Activated CD8-positive, alpha-beta memory T cell treated with anti-CD3 and anti-CD28 coated beads, Interleukin-2, amount 10 ng/mL, durations not matched to agents 7 days and 5 days (primary cell): ENCODE data around the gene CPA1. TPM values are rescaled to one million over a fixed set of nuclear protein-coding genes. Genes with fewer than 3 reads are reported as not detected.

Experiments
- ATAC-seq: fragments of 150-1000 bp; cut with Tn5 transposase; one replicate; pipeline ENCODE4 v1.10.0; 2021; ENCODE audit warnings: moderate library complexity
- CTCF ChIA-PET: fragments of 350-600 bp; sonication (Branson Sonifier 250); formaldehyde crosslinking; loops from one replicate; lab custom pipeline; 2021; ENCODE audit warnings: antibody characterized with exemption; lab: Charles Lee
- DNase-seq: peaks from one replicate; pipeline ENCODE4 v3.0.0-alpha.2; 2020
- H3K27ac Mint-ChIP-seq: one replicate; pipeline ENCODE4 v1.8.0; 2021; ENCODE audit warnings: mild to moderate bottlenecking, mixed read lengths
- H3K27me3 Mint-ChIP-seq: one replicate; pipeline ENCODE4 v1.8.0; 2021; ENCODE audit warnings: mixed read lengths
- H3K36me3 Mint-ChIP-seq: one replicate; pipeline ENCODE4 v1.8.0; 2021; ENCODE audit warnings: mild to moderate bottlenecking, mixed read lengths
- H3K4me1 Mint-ChIP-seq: one replicate; pipeline ENCODE4 v1.8.0; 2021; ENCODE audit warnings: mixed read lengths
- H3K4me3 Mint-ChIP-seq: one replicate; pipeline ENCODE4 v1.8.0; 2021; ENCODE audit warnings: mild to moderate bottlenecking, moderate library complexity, mixed read lengths
- H3K9me3 Mint-ChIP-seq: one replicate; pipeline ENCODE4 v1.8.0; 2022; ENCODE audit warnings: low read depth, mixed read lengths
- total RNA-seq, 2 experiments: library from RNA; stranded (reverse); gene quantifications; one replicate each; pipeline ENCODE4 v1.2.3, GENCODE V29; 2021

CPA1 gene
- total RNA-seq, 2 experiments from 2014 or later, result not detected

DNA sequence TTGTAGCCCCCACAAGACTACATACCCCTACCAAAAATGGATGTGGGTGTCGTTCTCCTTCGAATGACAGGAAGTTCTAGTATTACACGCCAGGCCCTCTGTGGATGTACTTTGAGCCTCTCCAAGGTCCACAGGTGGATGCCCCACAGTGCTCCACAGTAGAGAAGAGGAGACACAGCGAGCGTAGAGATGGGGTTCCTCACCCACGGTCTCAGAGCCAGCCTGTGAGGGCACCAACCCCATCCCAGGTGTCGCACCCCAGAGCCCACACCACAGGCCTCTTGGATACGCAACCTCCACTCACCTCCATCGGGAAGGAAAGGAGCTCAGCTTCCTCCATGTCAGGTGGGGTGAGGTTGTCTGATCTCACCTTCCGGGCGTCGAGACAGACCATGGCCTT, 33.4 kb upstream of the CPA1 start:
- CTCF ChIA-PET, result no interaction called here
- no peak overlapping the region for H3K4me3 Mint-ChIP-seq
- no peaks in the 10 kb centered on the region for H3K36me3 Mint-ChIP-seq
- DNase-seq (no peak), ATAC-seq (no peak)
- H3K4me1 Mint-ChIP-seq, result peaks cover 16% of the 10 kb centered on the region
- H3K9me3 Mint-ChIP-seq, result no peaks in the 10 kb centered on the region
- H3K27ac Mint-ChIP-seq, result no peak overlapping the region
- peaks cover 19% of the 10 kb centered on the region for H3K27me3 Mint-ChIP-seq

DNA sequence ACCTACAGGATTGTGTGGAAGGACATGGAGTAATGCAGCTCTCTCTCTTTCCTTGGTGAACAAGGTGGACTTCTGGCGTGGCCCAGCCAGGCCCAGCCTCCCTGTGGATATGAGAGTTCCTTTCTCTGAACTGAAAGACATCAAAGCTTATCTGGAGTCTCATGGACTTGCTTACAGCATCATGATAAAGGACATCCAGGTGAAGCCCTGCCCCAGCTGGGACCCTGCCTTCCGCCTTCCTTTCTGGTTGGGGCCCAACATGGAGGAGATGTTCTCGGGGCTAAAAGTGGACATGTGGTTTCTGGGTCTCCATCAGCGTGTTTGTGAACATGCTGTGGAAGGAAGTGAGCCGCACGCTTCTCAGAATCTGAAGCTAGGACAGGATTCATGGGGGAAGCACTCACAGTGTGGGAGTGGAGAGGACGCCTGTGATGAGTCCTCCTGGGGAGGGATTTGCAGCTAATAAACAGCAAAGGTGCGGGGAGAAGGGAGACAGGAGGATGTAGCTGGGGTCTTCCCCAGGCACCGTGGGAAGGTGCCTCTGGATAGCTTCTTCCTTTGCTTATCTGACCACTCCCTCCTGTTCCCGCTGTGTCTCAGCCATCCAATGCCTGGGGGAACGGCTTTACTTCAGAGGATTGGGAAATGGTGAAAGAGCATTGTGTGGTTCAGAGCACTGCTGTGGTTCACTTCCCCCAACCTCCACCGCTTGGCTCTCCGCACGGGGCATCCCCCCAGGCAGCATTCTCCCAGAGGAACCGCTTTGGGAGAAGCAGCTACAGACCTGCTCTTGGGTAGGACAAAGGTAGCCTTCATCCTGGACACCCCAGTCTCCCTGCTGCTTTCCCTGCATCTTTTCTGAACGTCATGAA, 30.1 kb upstream of the CPA1 start:
- no peaks in the 10 kb centered on the region for H3K36me3 Mint-ChIP-seq
- no peak overlapping the region for H3K4me3 Mint-ChIP-seq
- no peak overlapping the region for H3K27ac Mint-ChIP-seq
- ATAC-seq (no peak), DNase-seq (no peak)
- H3K27me3 Mint-ChIP-seq, result peaks cover 10% of the 10 kb centered on the region
- CTCF ChIA-PET, result no interaction called here
- peaks cover 16% of the 10 kb centered on the region for H3K4me1 Mint-ChIP-seq
- H3K9me3 Mint-ChIP-seq, result no peaks in the 10 kb centered on the region

DNA sequence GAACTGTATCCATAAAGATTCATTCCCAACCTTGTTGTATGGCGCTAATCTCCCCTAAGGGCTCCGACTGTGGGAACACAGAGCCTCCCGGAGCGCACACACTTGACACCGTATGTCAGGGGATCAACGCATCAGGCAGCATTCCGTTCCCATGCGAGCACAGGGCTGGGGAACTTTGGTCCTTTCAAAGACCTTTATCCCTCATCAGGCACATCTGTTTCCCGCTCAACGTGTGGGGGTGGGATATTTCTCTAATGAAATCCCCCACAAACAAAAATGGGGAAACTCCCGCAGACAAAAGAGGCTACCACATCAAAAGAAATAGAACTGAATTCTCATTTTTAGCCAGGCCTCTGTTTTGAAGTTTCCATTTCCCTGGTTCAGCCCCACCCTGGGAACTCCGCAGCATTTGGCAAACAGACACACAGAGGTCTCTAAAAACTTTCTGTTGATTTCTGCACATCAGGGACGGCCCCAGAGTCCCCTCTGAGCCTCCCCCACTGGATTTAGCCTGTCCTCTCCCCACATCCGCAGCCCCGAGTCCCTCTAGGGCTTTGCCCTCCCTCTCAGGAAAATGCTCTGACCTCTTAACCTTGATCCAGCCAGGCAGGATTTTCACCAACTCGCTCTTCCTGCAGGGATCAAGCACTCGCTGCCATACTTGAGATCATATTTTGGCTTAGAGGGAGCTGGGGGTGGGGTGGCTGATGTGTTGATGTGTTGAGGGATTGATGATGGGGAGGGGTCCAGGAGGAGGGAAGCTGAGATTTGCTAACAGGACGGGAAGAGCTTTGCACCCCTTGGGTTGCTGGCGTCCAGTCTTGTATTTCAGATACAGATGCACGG, 29.1 kb upstream of the CPA1 start:
- ATAC-seq, result no peak
- Mint-ChIP-seq H3K4me1 (peaks cover 16% of the 10 kb centered on the region), H3K4me3 (no peak overlapping the region), H3K36me3 (no peaks in the 10 kb centered on the region), H3K27ac (no peak overlapping the region), H3K27me3 (peaks cover 10% of the 10 kb centered on the region), H3K9me3 (no peaks in the 10 kb centered on the region)
- no peak for DNase-seq
- CTCF ChIA-PET, result no interaction called here

DNA sequence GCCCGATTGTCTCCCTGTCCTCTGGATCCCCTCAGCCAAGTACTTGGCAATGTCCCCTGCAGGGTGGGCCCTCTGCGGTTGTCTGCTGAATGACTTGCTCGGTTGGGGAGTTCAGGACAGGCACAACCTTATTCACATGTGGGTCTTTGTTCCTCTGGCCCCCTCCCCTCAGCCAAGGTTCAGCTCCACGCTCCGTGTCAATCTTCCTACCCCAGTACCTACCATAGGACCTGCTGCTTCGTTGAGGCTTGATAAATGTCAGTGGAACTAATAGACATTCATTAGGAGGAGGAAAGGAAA, 28.6 kb upstream of the CPA1 start:
- no peak overlapping the region for H3K27ac Mint-ChIP-seq
- H3K4me1 Mint-ChIP-seq, result peaks cover 16% of the 10 kb centered on the region
- CTCF ChIA-PET, result no interaction called here
- H3K4me3 Mint-ChIP-seq, result no peak overlapping the region
- H3K27me3 Mint-ChIP-seq, result peaks cover 10% of the 10 kb centered on the region
- ATAC-seq (no peak), DNase-seq (no peak)
- no peaks in the 10 kb centered on the region for H3K36me3 Mint-ChIP-seq
- no peaks in the 10 kb centered on the region for H3K9me3 Mint-ChIP-seq

DNA sequence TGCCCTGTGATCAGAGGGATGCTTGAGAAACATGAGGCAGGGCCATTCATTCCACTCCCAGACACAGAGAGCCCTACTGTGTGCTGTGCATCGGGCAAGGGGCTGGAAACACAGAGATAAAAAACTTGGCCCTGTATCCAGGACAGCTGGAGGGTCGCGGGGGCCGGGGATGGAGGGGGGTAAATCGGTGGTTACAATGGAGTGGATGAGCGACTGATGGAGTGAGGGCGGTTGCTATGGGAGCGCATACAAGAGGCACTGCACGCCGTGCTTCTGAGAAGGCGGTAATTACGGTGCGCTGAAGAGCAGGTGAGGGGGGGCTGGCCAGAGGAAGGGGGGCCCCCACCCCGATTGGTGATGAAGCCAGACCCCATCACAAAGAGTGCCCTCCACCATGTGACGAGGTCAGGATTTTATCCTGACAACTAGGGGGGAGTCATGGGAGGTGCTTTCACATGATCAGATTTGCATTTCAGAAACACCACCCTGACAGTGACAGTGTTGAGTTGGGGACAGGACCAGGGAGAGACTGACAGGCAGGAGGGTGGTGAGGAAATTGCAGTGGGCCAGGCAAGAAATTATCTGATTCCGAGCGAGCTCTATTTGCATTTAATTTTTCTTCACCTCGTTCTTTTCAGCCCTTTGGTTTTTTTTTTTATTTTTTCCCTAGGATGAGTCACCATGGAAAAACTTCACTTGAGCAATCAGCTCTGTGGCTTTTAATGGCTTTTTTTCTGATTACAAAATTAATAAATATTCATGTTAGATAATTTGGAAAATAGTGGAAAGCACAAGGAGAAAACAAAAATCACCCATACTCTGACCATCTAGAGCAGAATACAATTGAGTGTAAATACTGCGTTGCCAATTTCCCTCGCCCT, 27.9 kb upstream of the CPA1 start:
- Mint-ChIP-seq H3K9me3 (no peaks in the 10 kb centered on the region), H3K36me3 (no peaks in the 10 kb centered on the region), H3K27ac (no peak overlapping the region), H3K27me3 (peaks cover 10% of the 10 kb centered on the region), H3K4me3 (no peak overlapping the region), H3K4me1 (peaks cover 16% of the 10 kb centered on the region)
- DNase-seq (no peak), ATAC-seq (no peak)
- CTCF ChIA-PET, result no interaction called here

DNA sequence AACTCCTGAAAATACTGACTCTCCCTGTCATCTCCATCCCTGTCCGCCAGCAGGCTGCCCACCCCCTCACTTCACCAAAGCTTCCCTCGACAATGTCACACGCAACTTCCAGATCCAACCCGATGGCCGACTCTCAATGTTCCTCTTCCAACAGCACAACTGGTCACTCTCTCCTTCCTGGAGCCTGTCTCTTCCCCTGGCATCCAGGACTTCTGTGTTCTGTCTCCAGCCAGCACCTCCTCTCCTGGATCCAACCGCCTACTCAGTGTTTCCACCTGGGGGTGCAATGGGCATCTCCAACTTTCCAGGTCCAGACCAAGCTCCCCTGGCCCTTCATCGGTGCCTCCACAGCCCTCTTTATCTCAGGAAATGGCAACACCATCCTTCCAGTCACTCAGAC, 27.1 kb upstream of the CPA1 start:
- H3K9me3 Mint-ChIP-seq, result no peaks in the 10 kb centered on the region
- DNase-seq (no peak), ATAC-seq (no peak)
- CTCF ChIA-PET, result no interaction called here
- H3K27ac Mint-ChIP-seq, result no peak overlapping the region
- no peak overlapping the region for H3K4me3 Mint-ChIP-seq
- no peaks in the 10 kb centered on the region for H3K36me3 Mint-ChIP-seq
- peaks cover 10% of the 10 kb centered on the region for H3K27me3 Mint-ChIP-seq
- H3K4me1 Mint-ChIP-seq, result peaks cover 16% of the 10 kb centered on the region

DNA sequence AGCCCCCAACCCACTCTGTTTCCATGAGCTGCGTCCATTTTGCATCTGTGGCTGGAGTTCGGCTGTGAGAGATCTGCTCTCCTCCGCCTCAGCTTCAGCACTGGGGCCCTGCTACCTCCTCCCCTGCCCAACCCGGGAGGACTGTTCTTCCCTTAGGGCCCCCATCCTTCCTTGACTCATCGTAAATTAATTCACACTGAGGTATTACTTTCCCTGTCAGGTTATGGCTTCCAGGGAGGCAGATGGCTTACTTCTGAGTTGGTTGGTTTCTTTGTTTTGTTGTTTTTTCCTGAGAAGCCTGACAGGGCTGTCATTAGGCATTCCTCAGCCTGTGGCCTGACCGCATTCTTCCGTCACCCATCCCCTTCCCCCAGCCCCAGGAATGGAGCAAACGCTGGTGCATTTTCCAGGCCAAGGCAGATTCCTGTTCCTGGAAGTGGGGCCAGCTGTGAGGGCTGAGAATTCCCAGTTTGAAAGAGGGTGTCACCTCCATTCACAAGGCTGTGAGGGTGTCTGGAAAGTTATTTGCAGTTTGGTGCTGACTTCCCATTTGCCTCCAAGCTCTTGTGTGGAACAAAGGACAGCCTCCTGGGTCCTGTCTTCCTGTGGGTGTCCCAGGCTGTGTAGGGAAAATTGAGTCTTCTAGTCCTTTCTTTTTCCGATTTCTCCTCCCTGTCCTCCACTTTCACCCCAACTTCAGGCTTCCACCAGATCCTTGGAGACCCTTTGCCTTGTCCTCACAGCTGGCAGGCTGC, 24.0 kb upstream of the CPA1 start:
- CTCF ChIA-PET, result no interaction called here
- Mint-ChIP-seq H3K27ac (no peak overlapping the region), H3K4me1 (peaks cover 3% of the 10 kb centered on the region), H3K36me3 (no peaks in the 10 kb centered on the region), H3K9me3 (peaks cover 6% of the 10 kb centered on the region), H3K4me3 (no peak overlapping the region), H3K27me3 (peaks cover 2% of the 10 kb centered on the region)
- ATAC-seq (no peak), DNase-seq (no peak)

DNA sequence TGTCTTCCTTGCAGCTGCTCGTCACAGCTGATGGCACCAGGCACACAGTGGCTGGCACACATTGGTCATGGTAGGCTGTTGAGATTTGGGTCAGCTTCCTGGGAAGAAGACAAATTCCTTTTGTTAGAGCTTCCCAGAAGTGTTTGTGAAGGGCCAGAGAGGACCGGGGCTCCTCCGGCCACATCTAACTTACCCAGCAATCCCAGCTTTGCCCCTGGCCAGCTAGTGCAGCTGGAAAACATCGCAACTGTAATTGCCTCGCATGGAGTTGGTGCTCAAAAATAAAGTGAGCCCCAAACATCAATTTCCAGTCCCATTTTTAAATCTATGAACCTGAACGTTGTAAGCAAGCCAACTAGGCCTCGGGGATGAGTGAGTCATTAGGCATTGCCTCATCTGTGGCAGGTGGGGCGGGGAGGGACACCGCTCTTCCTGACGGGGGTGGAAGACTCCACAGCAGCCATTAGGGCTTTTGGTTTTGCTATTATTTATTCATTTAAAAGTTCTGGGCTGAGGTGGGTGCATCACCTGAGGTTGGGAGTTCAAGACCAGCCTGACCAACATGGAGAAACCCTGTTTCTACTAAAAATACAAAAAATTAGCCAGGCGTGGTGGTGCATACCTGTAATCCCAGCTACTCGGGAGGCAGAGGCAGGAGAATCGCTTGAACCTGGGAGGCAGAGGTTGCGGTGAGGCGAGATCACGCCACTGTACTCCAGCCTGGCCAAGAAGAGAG, 23.2 kb upstream of the CPA1 start:
- H3K4me3 Mint-ChIP-seq, result no peak overlapping the region
- H3K27ac Mint-ChIP-seq, result no peak overlapping the region
- ATAC-seq (no peak), DNase-seq (no peak)
- no peaks in the 10 kb centered on the region for H3K27me3 Mint-ChIP-seq
- CTCF ChIA-PET, result no interaction called here
- no peaks in the 10 kb centered on the region for H3K4me1 Mint-ChIP-seq
- no peaks in the 10 kb centered on the region for H3K36me3 Mint-ChIP-seq
- H3K9me3 Mint-ChIP-seq, result peaks cover 6% of the 10 kb centered on the region

DNA sequence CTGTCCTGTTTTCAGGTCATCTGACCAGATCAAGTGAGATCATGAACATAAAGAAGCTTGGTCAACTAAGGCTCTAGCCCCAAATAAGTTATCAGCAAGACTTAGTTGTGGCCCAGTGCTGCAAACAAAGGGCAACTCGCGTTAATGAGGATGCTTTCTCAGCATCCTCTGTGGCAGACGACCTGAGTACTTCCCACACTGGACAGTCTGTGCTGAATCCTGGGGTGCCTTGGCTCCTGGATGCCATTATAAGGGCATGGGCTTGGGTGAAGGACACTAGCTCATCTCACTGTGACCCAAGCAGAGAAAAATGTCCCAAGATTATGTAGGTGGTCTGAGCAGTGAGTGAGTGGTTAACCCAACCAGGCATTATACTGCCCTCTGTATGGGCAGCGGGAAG, 21.8 kb upstream of the CPA1 start:
- Mint-ChIP-seq H3K36me3 (no peaks in the 10 kb centered on the region), H3K4me1 (peaks cover 3% of the 10 kb centered on the region), H3K9me3 (peaks cover 6% of the 10 kb centered on the region), H3K27ac (no peak overlapping the region), H3K4me3 (no peak overlapping the region), H3K27me3 (no peaks in the 10 kb centered on the region)
- DNase-seq (no peak), ATAC-seq (no peak)
- CTCF ChIA-PET, result no interaction called here

DNA sequence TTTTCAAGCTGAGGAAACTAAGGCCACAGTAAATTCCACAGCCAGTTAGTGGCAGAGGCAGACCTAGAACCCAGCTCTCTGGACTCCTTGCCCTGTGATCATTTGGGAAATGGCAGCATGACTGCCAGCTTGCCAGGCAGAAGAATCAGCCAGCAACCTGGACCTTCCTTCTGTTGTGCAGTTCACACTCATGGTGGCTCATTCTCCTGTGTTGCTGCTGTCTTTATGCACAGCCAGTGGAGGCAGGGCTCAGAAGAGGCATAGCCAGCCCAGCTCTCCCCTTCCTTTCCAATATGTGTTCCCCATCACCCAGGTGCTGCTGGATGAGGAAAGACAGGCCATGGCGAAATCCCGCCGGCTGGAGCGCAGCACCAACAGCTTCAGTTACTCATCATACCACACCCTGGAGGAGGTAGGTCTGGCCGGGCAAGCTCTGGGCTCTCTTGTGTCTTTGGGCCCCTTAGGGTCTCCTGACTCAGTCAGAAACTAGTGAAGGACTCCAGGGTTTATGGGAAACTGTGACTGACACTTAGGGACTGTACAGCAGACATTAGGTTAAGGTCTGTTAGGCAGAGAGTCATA, 20.9 kb upstream of the CPA1 start:
- H3K27ac Mint-ChIP-seq, result no peak overlapping the region
- no peaks in the 10 kb centered on the region for H3K27me3 Mint-ChIP-seq
- no peaks in the 10 kb centered on the region for H3K36me3 Mint-ChIP-seq
- DNase-seq, result no peak
- peaks cover 5% of the 10 kb centered on the region for H3K4me1 Mint-ChIP-seq
- no peak for ATAC-seq
- peaks cover 6% of the 10 kb centered on the region for H3K9me3 Mint-ChIP-seq
- CTCF ChIA-PET, result no interaction called here
- no peak overlapping the region for H3K4me3 Mint-ChIP-seq

DNA sequence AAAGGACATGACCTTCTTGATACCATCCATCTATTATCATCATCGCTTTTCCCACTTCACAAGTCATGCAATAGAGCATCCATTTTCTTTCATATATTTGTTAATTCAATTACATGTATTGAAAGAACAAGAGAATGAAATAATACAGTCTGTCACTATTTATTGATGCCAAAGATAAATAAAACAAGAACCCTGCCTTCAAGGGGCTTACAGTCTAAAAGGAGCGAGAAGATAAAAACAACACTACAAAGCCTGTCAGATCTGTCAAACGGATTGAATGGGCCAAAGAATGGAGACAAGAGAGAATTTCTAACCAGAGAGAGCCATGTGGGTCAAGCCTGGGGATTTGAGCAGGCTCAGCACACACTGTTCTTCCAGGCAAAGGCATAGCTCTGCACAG, 19.8 kb upstream of the CPA1 start:
- Mint-ChIP-seq H3K27me3 (no peaks in the 10 kb centered on the region), H3K4me3 (no peak overlapping the region), H3K27ac (no peak overlapping the region), H3K9me3 (peaks cover 6% of the 10 kb centered on the region), H3K4me1 (peaks cover 9% of the 10 kb centered on the region), H3K36me3 (no peaks in the 10 kb centered on the region)
- DNase-seq (no peak), ATAC-seq (no peak)
- CTCF ChIA-PET, result no interaction called here

DNA sequence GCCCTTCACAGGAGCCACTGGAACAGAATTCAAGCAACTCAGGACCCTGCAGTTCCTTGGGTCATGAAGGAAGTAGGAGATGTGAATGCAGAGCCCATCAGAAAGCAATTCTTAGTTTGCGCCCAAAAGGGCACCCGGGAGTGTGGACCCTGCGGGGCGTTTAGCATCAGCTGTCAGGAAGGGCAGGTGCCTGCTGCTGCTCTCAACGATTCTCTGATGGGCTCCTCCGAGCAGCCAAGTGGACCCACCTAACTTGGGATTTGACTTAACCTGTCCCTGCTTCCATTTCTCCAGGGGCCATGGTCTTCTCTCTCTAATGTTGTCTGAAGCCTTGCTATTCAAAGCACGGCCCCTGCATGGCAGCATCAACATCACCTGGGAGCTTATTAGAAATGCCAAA, 18.6 kb upstream of the CPA1 start:
- Mint-ChIP-seq H3K4me3 (no peak overlapping the region), H3K36me3 (no peaks in the 10 kb centered on the region), H3K27me3 (no peaks in the 10 kb centered on the region), H3K4me1 (peaks cover 13% of the 10 kb centered on the region), H3K9me3 (peaks cover 6% of the 10 kb centered on the region), H3K27ac (no peak overlapping the region)
- CTCF ChIA-PET, result no interaction called here
- ATAC-seq (no peak), DNase-seq (no peak)
